NCI-H446 treated with DMSO at 0.1 percent for 48 hours (cell line): ENCODE results near the gene NHLRC3.
"Not testable (repeated sequence)": the region's sequence is repeated elsewhere in the genome, so short reads cannot be mapped to it uniquely, and the experiment has no call there.

ENCODE experiments used
- DNase-seq: peaks from one replicate; lab custom pipeline; 2025; lab: John Stamatoyannopoulos, UW

NHLRC3 gene

GRCh38 chr13:39047560-39047959, 9.3 kb downstream of the NHLRC3 start:
- no peak for DNase-seq

- no peak for DNase-seq
Measured at GRCh38 chr13:39048806-39049205, 10.6 kb downstream of the NHLRC3 start.

- no peak for DNase-seq
Measured at GRCh38 chr13:39049274-39049673, 11.0 kb downstream of the NHLRC3 start.

- peak; percentile 48 for DNase-seq
Measured at GRCh38 chr13:39051157-39051556, 12.9 kb downstream of the NHLRC3 start.

- DNase-seq: no peak
Measured at GRCh38 chr13:39052944-39053343, 14.7 kb downstream of the NHLRC3 start.

- no peak for DNase-seq
Measured at GRCh38 chr13:39054112-39054511, 15.9 kb downstream of the NHLRC3 start.

GRCh38 chr13:39056018-39056417, 17.8 kb downstream of the NHLRC3 start:
- DNase-seq: no peak

GRCh38 chr13:39058040-39058439, 19.8 kb downstream of the NHLRC3 start:
- DNase-seq: no peak

GRCh38 chr13:39062004-39062403, 23.7 kb downstream of the NHLRC3 start:
- DNase-seq: no peak

GRCh38 chr13:39072842-39073241, 34.6 kb downstream of the NHLRC3 start:
- no peak for DNase-seq

GRCh38 chr13:39073983-39074382, 35.7 kb downstream of the NHLRC3 start:
- no peak for DNase-seq

GRCh38 chr13:39086251-39086945, 48.1 kb downstream of the NHLRC3 start:
- DNase-seq: not testable (repeated sequence)

- DNase-seq: no peak
Measured at GRCh38 chr13:39091586-39091985, 53.3 kb downstream of the NHLRC3 start.

- DNase-seq: no peak
Measured at GRCh38 chr13:39095500-39095899, 57.2 kb downstream of the NHLRC3 start.

- no peak for DNase-seq
Measured at GRCh38 chr13:39099231-39099630, 61.0 kb downstream of the NHLRC3 start.
